Measurements from ENCODE around the gene TLCD3B.

DNA sequence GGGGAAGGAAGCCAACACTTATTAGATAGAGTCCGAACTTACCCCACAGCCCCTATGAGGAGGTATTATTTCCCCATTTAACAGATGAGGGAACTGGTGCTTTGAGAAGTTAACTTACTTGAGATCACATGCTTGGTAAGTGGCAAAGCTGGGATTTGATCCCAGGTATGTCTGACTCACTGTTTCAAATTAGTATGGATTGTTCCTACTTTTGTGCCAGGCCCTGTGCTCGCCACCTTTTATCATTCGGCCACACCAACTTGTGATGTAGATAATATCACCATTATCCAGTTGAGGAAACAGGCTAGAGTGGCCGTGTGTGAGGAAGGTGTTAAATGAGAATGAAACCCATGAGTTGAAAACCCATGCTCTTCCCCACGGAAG lies 46.3 kb downstream of the TLCD3B start:
- TF ChIP-seq, protein P1, sequence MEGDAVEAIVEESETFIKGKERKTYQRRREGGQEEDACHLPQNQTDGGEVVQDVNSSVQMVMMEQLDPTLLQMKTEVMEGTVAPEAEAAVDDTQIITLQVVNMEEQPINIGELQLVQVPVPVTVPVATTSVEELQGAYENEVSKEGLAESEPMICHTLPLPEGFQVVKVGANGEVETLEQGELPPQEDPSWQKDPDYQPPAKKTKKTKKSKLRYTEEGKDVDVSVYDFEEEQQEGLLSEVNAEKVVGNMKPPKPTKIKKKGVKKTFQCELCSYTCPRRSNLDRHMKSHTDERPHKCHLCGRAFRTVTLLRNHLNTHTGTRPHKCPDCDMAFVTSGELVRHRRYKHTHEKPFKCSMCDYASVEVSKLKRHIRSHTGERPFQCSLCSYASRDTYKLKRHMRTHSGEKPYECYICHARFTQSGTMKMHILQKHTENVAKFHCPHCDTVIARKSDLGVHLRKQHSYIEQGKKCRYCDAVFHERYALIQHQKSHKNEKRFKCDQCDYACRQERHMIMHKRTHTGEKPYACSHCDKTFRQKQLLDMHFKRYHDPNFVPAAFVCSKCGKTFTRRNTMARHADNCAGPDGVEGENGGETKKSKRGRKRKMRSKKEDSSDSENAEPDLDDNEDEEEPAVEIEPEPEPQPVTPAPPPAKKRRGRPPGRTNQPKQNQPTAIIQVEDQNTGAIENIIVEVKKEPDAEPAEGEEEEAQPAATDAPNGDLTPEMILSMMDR (IDR thresholded peaks at IDR 0.05), result no peak
- no peak for TF ChIP-seq POLR2A (IDR thresholded peaks at IDR 0.05)
- no peak for TF ChIP-seq POLR2AphosphoS5 (IDR thresholded peaks at IDR 0.05)
